A549 (cell line): ENCODE results near the gene PTPRN2. TPM values are rescaled to one million over a fixed set of nuclear protein-coding genes. Genes with fewer than 3 reads are reported as not detected.
"Not testable (repeated sequence)": the region's sequence is repeated elsewhere in the genome, so short reads cannot be mapped to it uniquely, and the experiment has no call there.

Experiments
- ATAC-seq, 2 experiments: fragments of 200-7000 bp in 1 of 2; fragments of >200 bp in 1 of 2; cut with Nextera tagmentation in 1 of 2; cut with Tn5 transposase in 1 of 2; 3 replicates each; pipeline versions ENCODE4 v1.8.0 to v1.9.1; 2018 to 2020; ENCODE audit warnings: mild to moderate bottlenecking in 1 of 2, moderate library complexity in 1 of 2
- CTCF ChIA-PET: fragments of 300-600 bp; sonication (Branson Sonifier 250); formaldehyde crosslinking; extraction: SDS; loops from one replicate; lab custom pipeline; 2021; ENCODE audit warnings: antibody characterized with exemption, inconsistent platforms; lab: Yijun Ruan, JAX
- POLR2A ChIA-PET: fragments of 350-600 bp; formaldehyde crosslinking; extraction: SDS; loops from one replicate; lab custom pipeline; 2021; ENCODE audit warnings: antibody characterized with exemption, inconsistent platforms; lab: Yijun Ruan, JAX
- DNase-seq, 2 experiments: peaks; one replicate each; pipeline versions ENCODE4 v3.0.0 to v3.0.0-alpha.2; 2011 to 2016; ENCODE audit warnings: low read depth in 1 of 2, low spot score in 1 of 2
- FAIRE-seq: peaks from 2 replicates; lab custom pipeline; 2011; peaks lifted over from hg19 to GRCh38; lab: Jason Lieb, UNC
- H3K27ac ChIP-seq, 2 experiments: fragments of >200 bp; sonication (Bioruptor Twin); formaldehyde crosslinking; 3 replicates each; pipeline ENCODE4 v1.5.1; 2016 to 2017
- H3K4me1 ChIP-seq: fragments of >200 bp; sonication (Bioruptor Twin); formaldehyde crosslinking; 3 replicates; pipeline ENCODE4 v1.6.1; 2016
- H3K4me2 ChIP-seq: fragments of >200 bp; sonication (Bioruptor Twin); formaldehyde crosslinking; 3 replicates; pipeline ENCODE4 v1.6.1; 2016
- H3K4me3 ChIP-seq: fragments of >200 bp; sonication (Bioruptor Twin); formaldehyde crosslinking; 3 replicates; pipeline ENCODE4 v1.5.1; 2016
- H3K9me3 ChIP-seq: fragments of >200 bp; sonication (Bioruptor Twin); formaldehyde crosslinking; 3 replicates; pipeline ENCODE4 v1.6.1; 2016
- BHLHE40 ChIP-seq: IDR thresholded peaks from 2 replicates; pipeline ENCODE4 v1.6.1; 2012; ENCODE audit warnings: low read depth, low read length, inconsistent platforms
- CBX2 ChIP-seq: fragments of 200-600 bp; sonication (generic); IDR thresholded peaks from 2 replicates; pipeline ENCODE4 v1.6.1; 2016; ENCODE audit warnings: low read depth, mild to moderate bottlenecking, borderline replicate concordance
- FOSB ChIP-seq: fragments of 250-450 bp; sonication (Bioruptor Pico); IDR thresholded peaks from 2 replicates; pipeline ENCODE4 v1.5.0; 2020; ENCODE audit warnings: mild to moderate bottlenecking, moderate library complexity
- FOSL2 ChIP-seq, 2 experiments: fragments of 450-650 bp in 1 of 2; fragments of >200 bp in 1 of 2; sonication (Bioruptor Twin) in 1 of 2; formaldehyde crosslinking; IDR thresholded peaks; 2 replicates each; pipeline versions ENCODE4 v1.5.0 to v1.6.1; 2016 to 2020; ENCODE audit warnings: mild to moderate bottlenecking in 1 of 2, moderate library complexity in 1 of 2
- FOXS1 ChIP-seq: fragments of 250-450 bp; sonication (Bioruptor Pico); IDR thresholded peaks from 2 replicates; pipeline ENCODE4 v1.5.0; 2020; ENCODE audit warnings: mild to moderate bottlenecking, moderate library complexity
- GATA3 ChIP-seq: IDR thresholded peaks from 2 replicates; pipeline ENCODE4 v1.6.1; 2012; ENCODE audit warnings: borderline replicate concordance
- HES2 ChIP-seq: fragments of >200 bp; sonication (Bioruptor Twin); formaldehyde crosslinking; IDR thresholded peaks from 2 replicates; pipeline ENCODE4 v1.6.1; 2016
- HEYL ChIP-seq: fragments of 250-450 bp; sonication (Bioruptor Pico); IDR thresholded peaks from 2 replicates; pipeline ENCODE4 v1.8.0; 2021; ENCODE audit warnings: mild to moderate bottlenecking, moderate library complexity
- HOXA7 ChIP-seq: fragments of 250-450 bp; sonication (Bioruptor Pico); IDR thresholded peaks from 2 replicates; pipeline ENCODE4 v1.5.0; 2020; ENCODE audit warnings: mild to moderate bottlenecking, moderate library complexity
- JUN ChIP-seq, 2 experiments: fragments of >200 bp; sonication (Bioruptor Twin); formaldehyde crosslinking; IDR thresholded peaks; 2 replicates in 1 of 2; 3 replicates in 1 of 2; pipeline ENCODE4 v1.6.1; 2016 to 2017
- KDM1A ChIP-seq: fragments of 200-600 bp; sonication (generic); IDR thresholded peaks from 2 replicates; pipeline ENCODE4 v1.6.1; 2016; ENCODE audit warnings: low read depth, mild to moderate bottlenecking
- MAFK ChIP-seq: fragments of 450-650 bp; IDR thresholded peaks from 2 replicates; pipeline ENCODE4 v1.6.1; 2014; ENCODE audit not compliant: partially characterized antibody
- MYC ChIP-seq: IDR thresholded peaks from 2 replicates; pipeline ENCODE4 v1.6.1; 2012; ENCODE audit warnings: mild to moderate bottlenecking, inconsistent platforms, low read length, improper control_type of control experiment, borderline replicate concordance
- NPAS2 ChIP-seq: fragments of 250-450 bp; sonication (Bioruptor Pico); IDR thresholded peaks from 2 replicates; pipeline ENCODE4 v1.8.0; 2022; ENCODE audit warnings: mild to moderate bottlenecking, moderate library complexity, borderline replicate concordance
- PBX3 ChIP-seq: IDR thresholded peaks from 2 replicates; pipeline ENCODE4 v1.6.1; 2012
- POLR2A ChIP-seq: IDR thresholded peaks from 2 replicates; pipeline ENCODE4 v1.6.1; 2012; ENCODE audit warnings: mild to moderate bottlenecking, low read length
- RCOR1 ChIP-seq: fragments of 150-350 bp; IDR thresholded peaks from 2 replicates; pipeline ENCODE4 v1.6.1; 2014; ENCODE audit warnings: antibody characterized with exemption, low read length, low read depth
- REST ChIP-seq: fragments of 200-600 bp; sonication (generic); IDR thresholded peaks from 2 replicates; pipeline ENCODE4 v1.6.1; 2016; ENCODE audit warnings: antibody characterized with exemption, mild to moderate bottlenecking, moderate library complexity
- RFX5 ChIP-seq: fragments of 450-650 bp; IDR thresholded peaks from 2 replicates; pipeline ENCODE4 v1.7.1; 2014; ENCODE audit warnings: antibody characterized with exemption, mild to moderate bottlenecking, moderate library complexity
- WGBS: methylation state at CpG from one replicate; pipeline ENCODE4 v1.1.6; 2017; ENCODE audit errors: missing lambda C conversion rate; 5-methylcytosine and 5-hydroxymethylcytosine counted together
- polyA plus RNA-seq, 4 experiments: library from polyadenylated mRNA; depleted of rRNA in 3 of 4; stranded (reverse); fragments of >200 nt; fragmentation: RNase III in 1 of 4; extraction: RNeasy Plus Mini Kit Qiagen cat#74134 plus additional on column Dnase treatment in 1 of 4; gene quantifications; 2 replicates in 3 of 4; 3 replicates in 1 of 4; pipeline ENCODE4 v1.2.3, GENCODE V29; 2011 to 2017
- TF ChIP-seq, protein P1 (sequence below): fragments of >200 bp; sonication (Bioruptor Twin); formaldehyde crosslinking; IDR thresholded peaks from 3 replicates; pipeline ENCODE4 v1.5.1; 2016

The PTPRN2 gene
- polyA plus RNA-seq, 2 of the 4 experiments (the other 2 are of a cell fraction): 0.41 to 1.2 TPM

- TF ChIP-seq CBX2 (no peak), GATA3 (no peak), HOXA7 (no peak)
- TF ChIP-seq, all 56 proteins: peak for 0
Measured at GRCh38 chr7:157848508-157849340, 738.9 kb downstream of the PTPRN2 start (continued).

GRCh38 chr7:157847756-157848487, 739.7 kb downstream of the PTPRN2 start:
- H3K4me3 ChIP-seq, POLR2A ChIA-PET, CTCF ChIA-PET, FAIRE-seq, H3K27ac ChIP-seq, H3K4me1 ChIP-seq, DNase-seq, ATAC-seq, H3K9me3 ChIP-seq, H3K4me2 ChIP-seq: not testable (repeated sequence)
- 6% methylated on average over 14 of the region's 14 CpGs for WGBS

DNA sequence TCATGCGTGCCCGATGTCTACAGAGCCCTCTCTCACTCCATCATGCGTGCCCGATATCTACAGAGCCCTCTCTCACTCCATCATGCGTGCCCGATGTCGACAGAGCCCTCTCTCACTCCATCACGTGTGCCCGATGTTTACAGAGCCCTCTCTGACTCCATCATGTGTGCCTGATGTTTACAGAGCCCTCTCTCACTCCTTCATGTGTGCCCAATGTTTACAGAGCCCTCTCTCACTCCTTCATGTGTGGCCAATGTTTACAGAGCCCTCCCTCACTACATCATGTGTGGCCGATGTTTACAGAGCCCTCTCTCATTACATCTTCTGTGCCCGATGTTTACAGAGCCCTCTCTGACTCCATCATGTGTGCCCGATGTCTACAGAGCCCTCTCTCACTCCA, 740.9 kb downstream of the PTPRN2 start:
- H3K27ac ChIP-seq, FAIRE-seq, H3K4me1 ChIP-seq, DNase-seq, H3K4me2 ChIP-seq, POLR2A ChIA-PET, ATAC-seq, CTCF ChIA-PET, H3K4me3 ChIP-seq, H3K9me3 ChIP-seq: not testable (repeated sequence)
- WGBS: 28% methylated on average over 12 of the region's 12 CpGs

- CTCF ChIA-PET: no interaction called here
- Histone ChIP-seq H3K4me3 (no peak overlapping the region), H3K4me1 (no peaks in the 10 kb centered on the region), H3K9me3 (no peaks in the 10 kb centered on the region)
- POLR2A ChIA-PET: no interaction called here
- FAIRE-seq (no peak), ATAC-seq (no peak)
- TF ChIP-seq NPAS2 (CRISPR knock-in tag) (no peak), FOXS1 (no peak), FOSL2 (IDR thresholded peaks at IDR 0.05) (no peak), FOSL2 (CRISPR knock-in tag; IDR thresholded peaks at IDR 0.05) (no peak), JUN (IDR thresholded peaks at IDR 0.05) (no peak), RFX5 (no peak), HEYL (CRISPR knock-in tag) (no peak), BHLHE40 (no peak), MYC (no peak), POLR2A (no peak)
- TF ChIP-seq, protein P1, sequence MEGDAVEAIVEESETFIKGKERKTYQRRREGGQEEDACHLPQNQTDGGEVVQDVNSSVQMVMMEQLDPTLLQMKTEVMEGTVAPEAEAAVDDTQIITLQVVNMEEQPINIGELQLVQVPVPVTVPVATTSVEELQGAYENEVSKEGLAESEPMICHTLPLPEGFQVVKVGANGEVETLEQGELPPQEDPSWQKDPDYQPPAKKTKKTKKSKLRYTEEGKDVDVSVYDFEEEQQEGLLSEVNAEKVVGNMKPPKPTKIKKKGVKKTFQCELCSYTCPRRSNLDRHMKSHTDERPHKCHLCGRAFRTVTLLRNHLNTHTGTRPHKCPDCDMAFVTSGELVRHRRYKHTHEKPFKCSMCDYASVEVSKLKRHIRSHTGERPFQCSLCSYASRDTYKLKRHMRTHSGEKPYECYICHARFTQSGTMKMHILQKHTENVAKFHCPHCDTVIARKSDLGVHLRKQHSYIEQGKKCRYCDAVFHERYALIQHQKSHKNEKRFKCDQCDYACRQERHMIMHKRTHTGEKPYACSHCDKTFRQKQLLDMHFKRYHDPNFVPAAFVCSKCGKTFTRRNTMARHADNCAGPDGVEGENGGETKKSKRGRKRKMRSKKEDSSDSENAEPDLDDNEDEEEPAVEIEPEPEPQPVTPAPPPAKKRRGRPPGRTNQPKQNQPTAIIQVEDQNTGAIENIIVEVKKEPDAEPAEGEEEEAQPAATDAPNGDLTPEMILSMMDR: no peak
- TF ChIP-seq, all 56 proteins: peak for 0
- 37% methylated on average over 11 of the region's 11 CpGs for WGBS
- H3K27ac ChIP-seq: no peak overlapping the region
- no peak for DNase-seq
- no peak overlapping the region for H3K4me2 ChIP-seq
Measured at GRCh38 chr7:157846271-157846670, 741.4 kb downstream of the PTPRN2 start.

GRCh38 chr7:157845203-157845835, 742.3 kb downstream of the PTPRN2 start:
- WGBS: 40% methylated on average over 14 of the region's 21 CpGs
- Histone ChIP-seq H3K4me1 (no peaks in the 10 kb centered on the region), H3K4me3 (no peak overlapping the region), H3K9me3 (no peaks in the 10 kb centered on the region; the same call in 2 of the 3 replicates), H3K27ac (no peak overlapping the region), H3K4me2 (no peak overlapping the region)
- DNase-seq (no peak), ATAC-seq (peak in 1 of 2 experiments; percentile 16; a peak in 1 of 6 replicates), FAIRE-seq (no peak)
- CTCF ChIA-PET: no interaction called here
- POLR2A ChIA-PET: no interaction called here
- TF ChIP-seq REST: no peak
- no peak for TF ChIP-seq KDM1A
- no peak for TF ChIP-seq FOSB (CRISPR knock-in tag)
- TF ChIP-seq RCOR1: no peak
- no peak for TF ChIP-seq HES2
- no peak for TF ChIP-seq PBX3
- no peak for TF ChIP-seq MAFK
